ENCODE data around the gene USP24. TPM values are rescaled to one million over a fixed set of nuclear protein-coding genes. Genes with fewer than 3 reads are reported as not detected.
"Not testable (repeated sequence)": the region's sequence is repeated elsewhere in the genome, so short reads cannot be mapped to it uniquely, and the experiment has no call there.

The USP24 gene
- total RNA-seq, 1 donor from 2014 or later, result 57.1 TPM

DNA sequence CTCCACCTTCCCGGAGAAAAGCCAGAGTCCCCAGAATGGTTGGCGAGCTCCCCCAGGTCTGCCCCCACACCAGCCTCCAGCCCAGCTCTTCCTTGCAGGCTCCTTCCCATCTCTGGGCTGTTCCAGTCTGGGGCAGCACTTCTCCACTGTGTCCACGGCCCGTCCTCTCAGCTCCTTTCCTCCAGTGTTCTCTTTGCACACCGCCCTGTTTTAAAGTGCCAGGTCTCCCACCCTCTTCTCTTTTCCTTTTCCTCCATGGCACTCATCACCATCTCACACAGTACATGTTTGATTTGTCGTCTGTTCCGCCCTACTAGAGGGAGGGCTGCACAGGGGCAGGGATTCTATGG is 181.9 kb downstream of the USP24 start:
- Mint-ChIP-seq H3K9me3 (ENCODE audit: low read depth) (no peaks in the 10 kb centered on the region), H3K27me3 (peaks cover 50% of the 10 kb centered on the region), H3K27ac (no peak overlapping the region), H3K36me3 (ENCODE audit: insufficient read depth) (no peaks in the 10 kb centered on the region), H3K4me3 (ENCODE audit: low read depth) (no peak overlapping the region), H3K4me1 (ENCODE audit: low read depth) (peaks cover 3% of the 10 kb centered on the region)
- TF ChIP-seq, protein P1, sequence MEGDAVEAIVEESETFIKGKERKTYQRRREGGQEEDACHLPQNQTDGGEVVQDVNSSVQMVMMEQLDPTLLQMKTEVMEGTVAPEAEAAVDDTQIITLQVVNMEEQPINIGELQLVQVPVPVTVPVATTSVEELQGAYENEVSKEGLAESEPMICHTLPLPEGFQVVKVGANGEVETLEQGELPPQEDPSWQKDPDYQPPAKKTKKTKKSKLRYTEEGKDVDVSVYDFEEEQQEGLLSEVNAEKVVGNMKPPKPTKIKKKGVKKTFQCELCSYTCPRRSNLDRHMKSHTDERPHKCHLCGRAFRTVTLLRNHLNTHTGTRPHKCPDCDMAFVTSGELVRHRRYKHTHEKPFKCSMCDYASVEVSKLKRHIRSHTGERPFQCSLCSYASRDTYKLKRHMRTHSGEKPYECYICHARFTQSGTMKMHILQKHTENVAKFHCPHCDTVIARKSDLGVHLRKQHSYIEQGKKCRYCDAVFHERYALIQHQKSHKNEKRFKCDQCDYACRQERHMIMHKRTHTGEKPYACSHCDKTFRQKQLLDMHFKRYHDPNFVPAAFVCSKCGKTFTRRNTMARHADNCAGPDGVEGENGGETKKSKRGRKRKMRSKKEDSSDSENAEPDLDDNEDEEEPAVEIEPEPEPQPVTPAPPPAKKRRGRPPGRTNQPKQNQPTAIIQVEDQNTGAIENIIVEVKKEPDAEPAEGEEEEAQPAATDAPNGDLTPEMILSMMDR (IDR thresholded peaks at IDR 0.05; ENCODE audit: unreplicated experiment), result no peak
- no peak for DNase-seq (ENCODE audit: low spot score, unreplicated experiment)

DNA sequence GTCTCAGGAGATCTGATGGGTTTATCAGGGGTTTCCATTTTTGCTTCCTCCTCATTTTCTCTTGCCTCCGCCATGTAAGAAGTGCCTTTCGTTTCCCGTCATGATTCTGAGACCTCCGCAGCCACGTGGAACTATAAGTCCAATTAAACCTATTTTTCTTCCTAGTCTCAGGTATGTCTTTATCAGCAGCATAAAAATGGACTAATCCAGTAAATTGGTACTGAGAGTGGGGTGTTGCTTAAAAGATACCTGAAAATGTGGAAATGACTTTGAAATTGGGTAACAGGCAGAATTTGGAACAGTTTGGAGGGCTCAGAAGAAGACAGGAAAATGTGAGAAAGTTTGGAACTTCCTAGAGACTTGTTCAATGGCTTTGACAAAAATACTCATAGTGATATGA is 184.1 kb downstream of the USP24 start:
- H3K9me3 Mint-ChIP-seq (ENCODE audit: low read depth); H3K36me3 Mint-ChIP-seq (ENCODE audit: insufficient read depth); H3K4me3 Mint-ChIP-seq (ENCODE audit: low read depth); H3K27ac Mint-ChIP-seq; DNase-seq (ENCODE audit: low spot score, unreplicated experiment); H3K4me1 Mint-ChIP-seq (ENCODE audit: low read depth): not testable (repeated sequence)
- peaks cover 45% of the 10 kb centered on the region for H3K27me3 Mint-ChIP-seq

DNA sequence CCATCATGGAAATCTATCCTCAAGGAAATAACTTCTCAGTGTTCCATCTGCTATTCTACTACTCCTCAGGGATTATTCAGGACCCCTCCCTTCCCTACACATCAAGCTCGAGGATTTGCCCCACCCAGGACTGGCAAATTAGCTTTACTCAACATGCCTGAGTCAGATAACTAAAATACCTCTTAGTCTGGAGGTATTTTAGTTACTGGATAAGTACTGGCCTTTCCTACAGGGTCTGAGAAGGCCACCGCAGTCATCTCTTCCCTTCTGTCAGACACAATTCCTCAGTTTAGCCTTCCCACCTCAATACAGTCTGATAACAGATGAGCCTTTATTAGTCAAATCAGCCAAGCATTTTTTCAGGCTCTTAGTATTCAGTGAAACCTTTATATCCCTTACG is 188.5 kb downstream of the USP24 start:
- not testable (repeated sequence) for H3K4me3 Mint-ChIP-seq (ENCODE audit: low read depth); H3K27ac Mint-ChIP-seq; H3K4me1 Mint-ChIP-seq (ENCODE audit: low read depth)

DNA sequence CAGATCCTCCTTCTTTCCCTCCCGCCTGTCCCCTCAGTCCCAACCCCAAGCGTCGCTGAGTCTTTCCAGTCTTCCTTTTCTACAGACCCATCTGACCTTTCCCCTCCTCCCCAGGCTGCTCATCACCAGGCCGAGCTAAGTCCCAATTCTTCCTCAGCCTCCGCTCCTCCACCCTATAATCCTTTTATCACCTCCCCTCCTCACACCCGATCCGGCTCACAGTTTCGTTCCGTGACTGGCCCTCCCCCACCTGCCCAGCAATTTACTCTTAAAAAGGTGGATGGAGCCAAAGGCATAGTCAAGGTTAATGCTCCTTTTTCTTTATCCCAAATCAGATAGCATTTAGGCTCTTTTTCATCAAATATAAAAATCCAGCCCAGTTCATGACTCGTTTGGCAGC is 191.0 kb downstream of the USP24 start:
- H3K9me3 Mint-ChIP-seq (ENCODE audit: low read depth); H3K4me3 Mint-ChIP-seq (ENCODE audit: low read depth); DNase-seq (ENCODE audit: low spot score, unreplicated experiment); H3K36me3 Mint-ChIP-seq (ENCODE audit: insufficient read depth); H3K4me1 Mint-ChIP-seq (ENCODE audit: low read depth): not testable (repeated sequence)
- Mint-ChIP-seq H3K27ac (peak overlapping the region; percentile 59), H3K27me3 (peaks cover 47% of the 10 kb centered on the region)

More for the DNA sequence above, 188.5 kb downstream of the USP24 start:
- not testable (repeated sequence) for H3K9me3 Mint-ChIP-seq (ENCODE audit: low read depth); H3K36me3 Mint-ChIP-seq (ENCODE audit: insufficient read depth); DNase-seq (ENCODE audit: low spot score, unreplicated experiment)
- peaks cover 57% of the 10 kb centered on the region for H3K27me3 Mint-ChIP-seq

DNA sequence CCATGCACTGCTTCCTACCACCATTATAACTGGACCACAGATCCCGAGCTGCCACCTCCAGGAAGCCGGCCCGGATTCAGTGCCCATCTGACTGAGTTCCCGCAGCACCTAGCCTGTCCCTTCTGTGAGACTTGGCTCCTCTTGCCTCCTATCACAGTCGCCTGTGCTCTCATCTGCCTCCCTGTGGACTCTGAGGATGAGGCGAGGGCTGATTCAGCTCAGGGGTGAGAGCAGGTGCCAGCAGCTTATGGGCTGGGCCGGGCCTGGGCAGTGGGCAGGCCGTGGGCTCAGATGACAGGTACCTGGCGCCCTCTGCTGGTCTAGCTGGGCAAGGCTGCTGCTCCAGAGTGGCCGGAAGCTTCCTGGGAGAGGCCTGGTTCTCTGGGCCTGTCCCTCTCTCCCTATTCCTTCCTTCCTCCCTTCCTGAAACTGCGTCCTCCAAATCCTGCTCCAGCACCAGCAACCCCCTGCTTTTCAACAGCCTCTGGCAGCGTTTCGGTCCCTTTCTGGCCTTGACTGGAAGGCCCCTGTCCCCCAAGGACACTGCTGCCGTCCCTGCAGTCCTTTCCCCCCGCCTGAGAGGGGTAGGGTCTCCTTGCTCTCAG is 193.1 kb downstream of the USP24 start:
- peaks cover 46% of the 10 kb centered on the region for H3K27me3 Mint-ChIP-seq
- DNase-seq (ENCODE audit: low spot score, unreplicated experiment), result peak; percentile 86
- H3K4me3 Mint-ChIP-seq (ENCODE audit: low read depth), result no peak overlapping the region
- peak overlapping the region; percentile 42 for H3K27ac Mint-ChIP-seq
- no peaks in the 10 kb centered on the region for H3K36me3 Mint-ChIP-seq (ENCODE audit: insufficient read depth)
- peaks cover 4% of the 10 kb centered on the region for H3K4me1 Mint-ChIP-seq (ENCODE audit: low read depth)
- no peaks in the 10 kb centered on the region for H3K9me3 Mint-ChIP-seq (ENCODE audit: low read depth)
- TF ChIP-seq, protein P1 (IDR thresholded peaks at IDR 0.05; ENCODE audit: unreplicated experiment), result peak; percentile 92

DNA sequence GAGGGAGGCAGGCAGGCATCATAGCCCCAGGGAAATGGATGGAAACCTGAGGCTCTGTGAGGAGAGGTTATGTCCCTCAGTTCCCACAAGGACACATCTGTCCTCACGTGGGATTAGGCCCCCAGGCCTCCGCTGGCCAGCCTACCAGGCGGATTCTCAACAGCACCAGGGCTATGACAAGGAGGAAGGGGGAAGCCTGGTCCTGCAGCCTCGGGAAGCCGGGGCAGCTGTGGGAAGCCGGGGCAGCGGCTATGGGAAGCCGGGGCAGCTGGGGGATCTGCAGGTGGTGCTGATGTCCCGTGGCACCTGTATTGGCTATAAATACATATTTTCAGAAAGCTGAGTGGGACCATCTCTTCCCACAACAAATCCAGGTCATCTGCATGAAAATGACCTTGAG is 196.8 kb downstream of the USP24 start:
- no peaks in the 10 kb centered on the region for H3K4me1 Mint-ChIP-seq (ENCODE audit: low read depth)
- peaks cover 48% of the 10 kb centered on the region for H3K27me3 Mint-ChIP-seq
- no peaks in the 10 kb centered on the region for H3K36me3 Mint-ChIP-seq (ENCODE audit: insufficient read depth)
- no peak for DNase-seq (ENCODE audit: low spot score, unreplicated experiment)
- no peak overlapping the region for H3K27ac Mint-ChIP-seq
- no peaks in the 10 kb centered on the region for H3K9me3 Mint-ChIP-seq (ENCODE audit: low read depth)
- TF ChIP-seq, protein P1 (IDR thresholded peaks at IDR 0.05; ENCODE audit: unreplicated experiment), result no peak
- H3K4me3 Mint-ChIP-seq (ENCODE audit: low read depth), result no peak overlapping the region

Small RNAs within 50 kb of the gene (microRNA-seq; reads per million reads assigned to microRNA genes)
- gene MIR4422 (ENCODE audit: borderline number of aligned reads, unreplicated experiment), result not detected

Other genes starting within 250 kb of the USP24 start
- 0.53 and 1.3 TPM in 2 replicates for gene TMEM61, start 234.7 kb downstream of the USP24 start, total RNA-seq
- not detected in 2 replicates for gene BSND, start 216.4 kb downstream of the USP24 start, total RNA-seq
- 18.7 and 19.5 TPM in 2 replicates for gene PCSK9, start 175.8 kb downstream of the USP24 start, total RNA-seq